Hepatocyte (in vitro differentiated cells): ENCODE results near the gene GPR132. TPM values are rescaled to one million over a fixed set of nuclear protein-coding genes. Genes with fewer than 3 reads are reported as not detected.

Experiments used
- DNase-seq: peaks from one replicate; pipeline ENCODE4 v3.0.0-alpha.2; 2016; ENCODE audit warnings: low spot score
- H2AFZ ChIP-seq: fragments of 200-600 bp; sonication (generic); 2 replicates; pipeline ENCODE4 v1.6.0; 2016; ENCODE audit warnings: antibody characterized with exemption, mild to moderate bottlenecking
- H3K27ac ChIP-seq: fragments of 200-600 bp; sonication (generic); 2 replicates; pipeline ENCODE4 v1.5.1; 2016; ENCODE audit warnings: mild to moderate bottlenecking
- H3K27me3 ChIP-seq: fragments of 200-600 bp; sonication (generic); 2 replicates; pipeline ENCODE4 v1.6.1; 2016
- H3K36me3 ChIP-seq: fragments of 200-600 bp; sonication (generic); replicated peaks from 2 replicates; pipeline ENCODE4 v1.5.1; 2016; ENCODE audit warnings: low read depth; ENCODE audit not compliant: insufficient read depth
- H3K4me1 ChIP-seq: fragments of 200-600 bp; sonication (generic); 2 replicates; pipeline ENCODE4 v1.5.1; 2016; ENCODE audit warnings: mild to moderate bottlenecking, moderate library complexity; ENCODE audit not compliant: insufficient read depth
- H3K4me2 ChIP-seq: fragments of 200-600 bp; sonication (generic); 2 replicates; pipeline ENCODE4 v1.6.0; 2016
- H3K4me3 ChIP-seq: fragments of 200-600 bp; sonication (generic); 2 replicates; pipeline ENCODE4 v1.5.1; 2016; ENCODE audit warnings: mild to moderate bottlenecking
- H3K79me2 ChIP-seq: fragments of 200-600 bp; sonication (generic); 2 replicates; pipeline ENCODE4 v1.6.0; 2017; ENCODE audit warnings: mild to moderate bottlenecking
- H3K9me2 ChIP-seq: fragments of 200-600 bp; sonication (generic); replicated peaks from 2 replicates; pipeline ENCODE4 v1.6.0; 2017; ENCODE audit warnings: mild to moderate bottlenecking; ENCODE audit not compliant: insufficient read depth
- H3K9me3 ChIP-seq: fragments of 200-600 bp; sonication (generic); 2 replicates; pipeline ENCODE4 v1.5.1; 2016; ENCODE audit warnings: low read depth, mild to moderate bottlenecking
- H4K20me1 ChIP-seq: fragments of 200-600 bp; sonication (generic); 2 replicates; pipeline ENCODE4 v1.6.0; 2016; ENCODE audit warnings: mild to moderate bottlenecking; ENCODE audit not compliant: insufficient read depth, poor library complexity, severe bottlenecking
- EZH2 ChIP-seq: fragments of 200-600 bp; sonication (generic); IDR thresholded peaks from 2 replicates; pipeline ENCODE4 v1.6.1; 2016; ENCODE audit warnings: antibody characterized with exemption, mild to moderate bottlenecking, borderline replicate concordance
- EZH2phosphoT487 ChIP-seq: fragments of 200-600 bp; sonication (generic); IDR thresholded peaks from one replicate; pipeline ENCODE4 v1.6.1; 2018; ENCODE audit warnings: antibody characterized with exemption, mild to moderate bottlenecking, low read depth, moderate library complexity; ENCODE audit not compliant: unreplicated experiment, severe bottlenecking
- whole genome bisulfite sequencing: methylation state at CpG from one replicate; pipeline ENCODE4 v1.1.6; 2016; ENCODE audit warnings: low lambda C conversion rate; ENCODE audit errors: missing lambda C conversion rate; 5-methylcytosine and 5-hydroxymethylcytosine counted together
- polyA plus RNA-seq: library from polyadenylated mRNA; unstranded; fragments of >200 nt; fragmentation: Nextera tagmentation; extraction: Ambion mirVana; gene quantifications from 2 replicates; pipeline ENCODE4 v1.2.1, GENCODE V29; 2016
- total RNA-seq: library from RNA; depleted of rRNA; stranded (reverse); fragments of >200 nt; gene quantifications from 2 replicates; pipeline ENCODE4 v1.2.3, GENCODE V29; 2014
- TF ChIP-seq, protein P1 (sequence below): fragments of 200-600 bp; sonication (generic); IDR thresholded peaks from 2 replicates; pipeline ENCODE4 v1.5.1; 2016; ENCODE audit warnings: antibody characterized with exemption, mild to moderate bottlenecking; ENCODE audit not compliant: poor library complexity

Gene GPR132
- total and polyA plus RNA-seq, 2 experiments from 2014 or later, result 0.41 to 0.83 TPM

DNA sequence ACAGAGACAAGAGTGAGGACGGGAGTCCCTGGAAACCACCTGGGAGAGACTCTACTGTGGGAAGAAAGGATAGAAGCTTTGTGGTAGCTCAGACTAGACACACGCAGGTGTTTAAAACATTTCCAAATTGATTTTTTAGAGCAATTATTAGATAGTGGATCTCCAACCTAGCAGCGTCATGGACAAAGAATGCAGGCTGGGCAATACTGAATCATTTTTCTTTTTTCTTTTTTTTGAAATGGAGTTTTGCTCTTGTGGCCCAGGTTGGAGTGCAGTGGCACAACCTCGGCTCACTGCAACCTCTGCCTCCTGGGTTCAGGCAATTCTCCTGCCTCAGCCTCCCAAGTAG, 13.1 kb downstream of the GPR132 start:
- 85% methylated on average over 4 of the region's 4 CpGs for WGBS
- Histone ChIP-seq H3K4me3 (no peak overlapping the region), H2AFZ (no peak overlapping the region), H3K27ac (no peak overlapping the region), H3K36me3 (no peaks in the 10 kb centered on the region), H3K9me3 (no peaks in the 10 kb centered on the region), H3K27me3 (no peaks in the 10 kb centered on the region), H3K9me2 (no peaks in the 10 kb centered on the region), H4K20me1 (no peaks in the 10 kb centered on the region), H3K79me2 (no peaks in the 10 kb centered on the region), H3K4me2 (no peak overlapping the region), H3K4me1 (no peaks in the 10 kb centered on the region)
- TF ChIP-seq EZH2phosphoT487, result no peak
- no peak for TF ChIP-seq EZH2
- TF ChIP-seq, protein P1, sequence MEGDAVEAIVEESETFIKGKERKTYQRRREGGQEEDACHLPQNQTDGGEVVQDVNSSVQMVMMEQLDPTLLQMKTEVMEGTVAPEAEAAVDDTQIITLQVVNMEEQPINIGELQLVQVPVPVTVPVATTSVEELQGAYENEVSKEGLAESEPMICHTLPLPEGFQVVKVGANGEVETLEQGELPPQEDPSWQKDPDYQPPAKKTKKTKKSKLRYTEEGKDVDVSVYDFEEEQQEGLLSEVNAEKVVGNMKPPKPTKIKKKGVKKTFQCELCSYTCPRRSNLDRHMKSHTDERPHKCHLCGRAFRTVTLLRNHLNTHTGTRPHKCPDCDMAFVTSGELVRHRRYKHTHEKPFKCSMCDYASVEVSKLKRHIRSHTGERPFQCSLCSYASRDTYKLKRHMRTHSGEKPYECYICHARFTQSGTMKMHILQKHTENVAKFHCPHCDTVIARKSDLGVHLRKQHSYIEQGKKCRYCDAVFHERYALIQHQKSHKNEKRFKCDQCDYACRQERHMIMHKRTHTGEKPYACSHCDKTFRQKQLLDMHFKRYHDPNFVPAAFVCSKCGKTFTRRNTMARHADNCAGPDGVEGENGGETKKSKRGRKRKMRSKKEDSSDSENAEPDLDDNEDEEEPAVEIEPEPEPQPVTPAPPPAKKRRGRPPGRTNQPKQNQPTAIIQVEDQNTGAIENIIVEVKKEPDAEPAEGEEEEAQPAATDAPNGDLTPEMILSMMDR, result no peak
- DNase-seq, result no peak

DNA sequence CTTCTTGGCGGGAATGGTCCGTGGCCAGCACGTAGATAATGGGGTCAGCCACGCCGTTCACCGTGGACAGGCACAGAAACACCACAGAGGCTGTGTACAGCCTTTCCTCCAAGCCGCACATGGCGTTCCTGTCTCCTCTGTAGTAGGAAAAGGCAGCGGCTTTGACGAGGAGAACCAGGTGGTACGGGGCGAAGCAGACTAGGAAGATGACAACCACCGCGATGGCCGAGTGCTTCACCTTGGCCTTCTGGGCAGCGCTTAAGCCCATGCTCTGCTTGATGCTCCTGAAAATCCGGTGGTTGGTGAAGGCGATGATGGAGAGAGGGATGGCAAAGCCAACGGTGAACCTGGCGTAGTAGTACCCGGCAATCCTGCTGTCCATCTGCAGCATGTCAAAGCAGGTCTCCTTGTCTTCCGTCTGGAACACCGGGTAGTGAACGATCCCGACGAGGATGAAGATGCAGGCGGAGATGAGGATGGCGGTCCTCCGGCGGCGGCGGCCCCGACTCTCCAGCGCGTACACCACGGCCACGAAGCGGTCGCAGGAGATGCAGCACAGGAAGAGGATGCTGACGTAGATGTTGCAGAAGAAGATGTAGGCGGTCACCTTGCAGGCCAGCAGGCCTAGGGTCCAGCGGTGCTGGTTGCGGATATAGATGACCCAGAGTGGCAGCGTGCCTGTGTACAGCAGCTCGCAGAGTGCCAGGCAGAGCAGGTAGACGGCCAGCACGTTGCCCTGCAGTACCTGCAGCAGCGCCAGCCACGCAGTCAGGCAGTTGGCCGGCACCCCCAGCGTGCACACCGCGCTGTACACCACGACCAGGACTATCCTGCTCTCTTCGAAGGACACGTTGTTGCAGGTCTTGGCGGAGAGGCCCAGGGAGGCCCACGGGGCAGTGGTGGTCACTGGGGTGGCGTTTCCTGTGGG, 13.8 kb downstream of the GPR132 start:
- 94% methylated on average over 59 of the region's 59 CpGs for WGBS
- no peak for DNase-seq

DNA sequence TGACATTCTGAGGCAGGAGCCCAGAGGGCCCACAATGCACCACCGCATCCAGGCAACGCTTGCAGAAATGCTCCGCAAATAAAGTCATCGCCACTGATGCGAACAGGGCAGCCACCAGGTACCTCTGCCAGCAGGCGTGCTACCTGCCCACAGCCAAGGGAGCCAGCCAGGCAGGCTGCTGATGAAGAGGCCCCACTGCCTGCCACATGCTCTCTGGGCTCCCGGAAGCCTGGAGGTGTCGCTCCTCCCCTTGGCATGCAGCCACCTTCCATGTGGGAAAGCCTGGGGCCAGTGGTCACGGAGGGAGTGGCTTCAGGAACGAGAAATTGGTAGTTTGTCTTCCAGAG, 14.7 kb downstream of the GPR132 start:
- no peaks in the 10 kb centered on the region for H3K9me2 ChIP-seq
- H3K4me3 ChIP-seq, result no peak overlapping the region
- no peaks in the 10 kb centered on the region for H4K20me1 ChIP-seq
- H2AFZ ChIP-seq, result no peak overlapping the region
- WGBS, result 75% methylated on average over 10 of the region's 10 CpGs
- no peaks in the 10 kb centered on the region for H3K79me2 ChIP-seq
- TF ChIP-seq, protein P1, result no peak
- TF ChIP-seq EZH2phosphoT487 (no peak), EZH2 (no peak)
- no peaks in the 10 kb centered on the region for H3K9me3 ChIP-seq
- H3K4me1 ChIP-seq, result peaks cover 2% of the 10 kb centered on the region
- no peak overlapping the region for H3K27ac ChIP-seq
- no peaks in the 10 kb centered on the region for H3K36me3 ChIP-seq
- no peak for DNase-seq
- no peaks in the 10 kb centered on the region for H3K27me3 ChIP-seq
- no peak overlapping the region for H3K4me2 ChIP-seq

More for the DNA sequence above, 13.8 kb downstream of the GPR132 start:
- no peaks in the 10 kb centered on the region for H3K9me3 ChIP-seq
- H3K36me3 ChIP-seq, result no peaks in the 10 kb centered on the region
- H3K9me2 ChIP-seq, result no peaks in the 10 kb centered on the region
- no peak overlapping the region for H3K27ac ChIP-seq
- no peak overlapping the region for H3K4me2 ChIP-seq
- H2AFZ ChIP-seq, result no peak overlapping the region
- no peaks in the 10 kb centered on the region for H3K79me2 ChIP-seq
- no peaks in the 10 kb centered on the region for H4K20me1 ChIP-seq
- TF ChIP-seq EZH2 (no peak), EZH2phosphoT487 (no peak)
- TF ChIP-seq, protein P1, result no peak
- no peaks in the 10 kb centered on the region for H3K4me1 ChIP-seq
- H3K4me3 ChIP-seq, result no peak overlapping the region
- H3K27me3 ChIP-seq, result no peaks in the 10 kb centered on the region
